ENCODE measurements around the gene CNR1. TPM values are rescaled to one million over a fixed set of nuclear protein-coding genes. Genes with fewer than 3 reads are reported as not detected.

The CNR1 gene
- total and polyA plus RNA-seq, 7 donors, result under 0.01 to 27.7 (median 19.1) TPM

GRCh38 chr6:88133718-88134117 is 32.4 kb downstream of the CNR1 start:
- peaks cover 0 to 59% (median 37%) of the 10 kb centered on the region in 4 donors for H3K4me1 ChIP-seq
- intact Hi-C loops (cut with DNase I), result loop anchor here (5.0 kb wide), 1 partner anchor 34 kb away; the partner anchor contains the start of gene CNR1
- DNase-seq, result no peak
- no peaks in the 10 kb centered on the region for H3K27me3 ChIP-seq
- H3K4me3 ChIP-seq, result no peak overlapping the region
- no peaks in the 10 kb centered on the region for H3K9me3 ChIP-seq
- WGBS, 2 donors, result 9 to 39% methylated on average over 1 of the region's 1 CpG
- no peaks in the 10 kb centered on the region for H3K36me3 ChIP-seq
- peak overlapping the region in 3 of 4 donors; percentile 41 to 67 (median 65) for H3K27ac ChIP-seq
- TF ChIP-seq POLR2AphosphoS5 (IDR thresholded peaks at IDR 0.05) (peak; percentile 59 to 90 (median 76)), POLR2A (IDR thresholded peaks at IDR 0.05) (no peak), EP300 (IDR thresholded peaks at IDR 0.05) (peak; percentile 10 to 65 (median 34))

GRCh38 chr6:88124925-88125557 is 41.1 kb downstream of the CNR1 start:
- Histone ChIP-seq H3K27me3 (no peaks in the 10 kb centered on the region), H3K27ac (no peak overlapping the region), H3K4me1 (no peaks in the 10 kb centered on the region), H3K36me3 (no peaks in the 10 kb centered on the region), H3K9me3 (peaks cover 0 to 18% (median 2%) of the 10 kb centered on the region in 4 donors), H3K4me3 (no peak overlapping the region)
- 85 to 90% methylated on average over 3 of the region's 3 CpGs for WGBS, 2 donors
- intact Hi-C loops (cut with DNase I), result no loop called here
- TF ChIP-seq EP300 (IDR thresholded peaks at IDR 0.05) (no peak), POLR2AphosphoS5 (IDR thresholded peaks at IDR 0.05) (no peak), POLR2A (IDR thresholded peaks at IDR 0.05) (no peak), CTCF (IDR thresholded peaks at IDR 0.05) (no peak)
- no peak for DNase-seq

DNA sequence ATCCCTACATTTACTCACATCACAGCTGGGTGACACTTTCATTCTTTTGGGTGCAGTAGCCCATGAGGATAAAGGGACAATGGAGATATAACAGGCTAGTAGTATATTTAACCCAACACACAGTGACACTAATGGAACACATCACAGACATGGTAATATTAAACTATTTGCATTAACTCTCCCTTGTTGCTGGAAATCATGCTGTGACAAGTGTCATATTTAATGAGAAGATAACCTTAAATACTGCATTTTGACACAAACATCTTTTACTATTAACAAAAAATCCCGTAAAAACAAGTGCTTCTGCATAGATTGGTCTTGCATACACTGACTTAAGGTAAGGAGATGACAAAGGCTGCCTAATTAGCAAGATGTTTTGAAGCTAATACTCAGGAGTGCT is 45.5 kb downstream of the CNR1 start:
- H3K27ac ChIP-seq, result no peak overlapping the region
- no peaks in the 10 kb centered on the region for H3K36me3 ChIP-seq
- DNase-seq, result no peak
- no peaks in the 10 kb centered on the region for H3K27me3 ChIP-seq
- intact Hi-C loops (cut with DNase I), result no loop called here
- H3K9me3 ChIP-seq, result peaks cover 0 to 18% (median 2%) of the 10 kb centered on the region in 4 donors
- H3K4me1 ChIP-seq, result no peaks in the 10 kb centered on the region
- TF ChIP-seq CTCF (IDR thresholded peaks at IDR 0.05) (no peak), EP300 (IDR thresholded peaks at IDR 0.05) (no peak), POLR2AphosphoS5 (IDR thresholded peaks at IDR 0.05) (no peak), POLR2A (IDR thresholded peaks at IDR 0.05) (no peak)
- H3K4me3 ChIP-seq, result no peak overlapping the region
- WGBS, 2 donors, result 73 to 86% methylated on average over 1 of the region's 1 CpG

GRCh38 chr6:88119769-88120168 is 46.4 kb downstream of the CNR1 start:
- WGBS, 2 donors, result 52 to 71% methylated on average over 2 of the region's 2 CpGs
- Histone ChIP-seq H3K4me1 (no peaks in the 10 kb centered on the region), H3K27me3 (no peaks in the 10 kb centered on the region), H3K36me3 (no peaks in the 10 kb centered on the region), H3K9me3 (peaks cover 0 to 9% (median 0%) of the 10 kb centered on the region in 4 donors), H3K27ac (no peak overlapping the region), H3K4me3 (no peak overlapping the region)
- no peak for DNase-seq
- TF ChIP-seq EP300 (IDR thresholded peaks at IDR 0.05), result no peak
- TF ChIP-seq POLR2AphosphoS5 (IDR thresholded peaks at IDR 0.05), result no peak
- no peak for TF ChIP-seq CTCF (IDR thresholded peaks at IDR 0.05)
- TF ChIP-seq POLR2A (IDR thresholded peaks at IDR 0.05), result no peak
- intact Hi-C loops (cut with DNase I), result no loop called here

DNA sequence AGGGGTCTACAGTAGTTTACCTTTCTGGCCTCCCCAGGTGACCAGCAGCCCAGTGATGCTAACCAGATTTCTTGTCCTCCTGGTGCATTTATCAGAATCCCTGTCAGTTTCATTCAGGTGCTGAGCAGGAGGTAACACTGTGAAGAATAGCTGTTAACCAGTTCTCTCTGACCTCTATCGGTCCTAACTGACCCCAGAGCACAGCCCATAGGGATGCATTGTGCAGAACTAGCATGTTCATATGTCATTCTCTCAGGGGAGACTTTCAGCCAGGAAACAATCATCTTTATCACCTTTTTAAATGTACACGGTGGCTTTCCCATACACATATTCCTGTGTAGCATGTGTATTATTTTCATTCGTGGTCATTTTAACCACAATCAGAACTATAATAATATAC is 49.9 kb downstream of the CNR1 start:
- DNase-seq, result no peak
- Histone ChIP-seq H3K9me3 (no peaks in the 10 kb centered on the region), H3K27me3 (no peaks in the 10 kb centered on the region), H3K36me3 (no peaks in the 10 kb centered on the region), H3K4me1 (no peaks in the 10 kb centered on the region), H3K27ac (no peak overlapping the region), H3K4me3 (no peak overlapping the region)
- intact Hi-C loops (cut with DNase I), result no loop called here
- TF ChIP-seq POLR2A (IDR thresholded peaks at IDR 0.05), result no peak
- TF ChIP-seq POLR2AphosphoS5 (IDR thresholded peaks at IDR 0.05), result no peak
- TF ChIP-seq CTCF (IDR thresholded peaks at IDR 0.05), result no peak
- no peak for TF ChIP-seq EP300 (IDR thresholded peaks at IDR 0.05)
- WGBS, 2 donors, result 72 to 75% methylated on average over 3 of the region's 3 CpGs

All from sigmoid colon (tissue), 7 donors.